AG04450 (cell line): Measurements from ENCODE around the gene KCNJ12. TPM values are rescaled to one million over a fixed set of nuclear protein-coding genes. Genes with fewer than 3 reads are reported as not detected.

Source experiments
- CTCF ChIA-PET: fragments of 300-600, 350-600 bp; formaldehyde crosslinking; extraction: SDS; loops from one replicate; lab custom pipeline; 2022; ENCODE audit warnings: antibody characterized with exemption, inconsistent platforms; lab: Charles Lee
- POLR2A ChIA-PET: fragments of 350-600 bp; formaldehyde crosslinking; extraction: SDS; loops from one replicate; lab custom pipeline; 2021; ENCODE audit warnings: antibody characterized with exemption, inconsistent platforms; lab: Yijun Ruan, JAX
- DNase-seq: peaks from one replicate; pipeline ENCODE4 v3.0.0-alpha.2; 2011; ENCODE audit warnings: low read depth, low spot score
- H3K27ac ChIP-seq: one replicate; pipeline ENCODE4 v1.5.1; 2012; ENCODE audit warnings: low read depth, low read length, control low read depth
- H3K27me3 ChIP-seq: one replicate; pipeline ENCODE4 v1.6.0; 2012; ENCODE audit warnings: low read length; ENCODE audit not compliant: control insufficient read depth, insufficient read depth
- H3K4me3 ChIP-seq: 2 replicates; pipeline ENCODE4 v1.5.1; 2011; ENCODE audit warnings: mild to moderate bottlenecking, low read depth, low read length, control low read depth
- H3K9me3 ChIP-seq: 2 replicates; pipeline ENCODE4 v1.5.1; 2012; ENCODE audit warnings: low read length; ENCODE audit not compliant: control insufficient read depth, insufficient read depth
- CTCF ChIP-seq: IDR thresholded peaks from 2 replicates; pipeline ENCODE4 v1.5.1; 2011; ENCODE audit warnings: low read depth, low read length, control low read depth, inconsistent platforms
- polyA plus RNA-seq: library from polyadenylated mRNA; depleted of rRNA; stranded (reverse); fragments of >200 nt; gene quantifications from 2 replicates; pipeline ENCODE4 v1.2.3, GENCODE V29; 2011; rRNA removed

The KCNJ12 gene
- polyA plus RNA-seq, 1 experiment: 0.02 TPM

GRCh38 chr17:21466550-21466949, 90.4 kb downstream of the KCNJ12 start:
- Histone ChIP-seq H3K9me3 (no peaks in the 10 kb centered on the region; the same call in 1 of the 2 replicates), H3K27me3 (peaks cover 41% of the 10 kb centered on the region), H3K27ac (no peak overlapping the region), H3K4me3 (no peak overlapping the region)
- DNase-seq: no peak
- TF ChIP-seq CTCF: no peak
- ChIA-PET CTCF (interaction anchor here (0.9 to 1.5 kb wide), 2 partner anchors 9 to 45 kb away, joined by 3 to 6 read pairs; no protein-coding TSS in a partner anchor), POLR2A (no interaction called here)

- Histone ChIP-seq H3K4me3 (no peak overlapping the region), H3K27me3 (peaks cover 41% of the 10 kb centered on the region), H3K9me3 (no peaks in the 10 kb centered on the region; the same call in 1 of the 2 replicates), H3K27ac (no peak overlapping the region)
- no peak for DNase-seq
- ChIA-PET CTCF (interaction anchor here (1.5 kb wide), 1 partner anchor 10 kb away, joined by 6 read pairs; no protein-coding TSS in a partner anchor), POLR2A (no interaction called here)
- TF ChIP-seq CTCF: no peak
Measured at GRCh38 chr17:21467196-21467595, 91.0 kb downstream of the KCNJ12 start.

GRCh38 chr17:21467739-21468490, 91.8 kb downstream of the KCNJ12 start:
- DNase-seq: no peak
- Histone ChIP-seq H3K9me3 (no peaks in the 10 kb centered on the region; the same call in 1 of the 2 replicates), H3K27me3 (peaks cover 39% of the 10 kb centered on the region), H3K4me3 (no peak overlapping the region), H3K27ac (no peak overlapping the region)
- ChIA-PET CTCF (no interaction called here), POLR2A (no interaction called here)
- no peak for TF ChIP-seq CTCF

Other genes starting within 250 kb of the KCNJ12 start
- 12.5 and 14.9 TPM in 2 replicates for gene DHRS7B, start 249.4 kb upstream of the KCNJ12 start, polyA plus RNA-seq
- 27.5 and 33.9 TPM in 2 replicates for gene TMEM11, start 162.2 kb upstream of the KCNJ12 start, polyA plus RNA-seq
- 4.0 and 5.2 TPM in 2 replicates for gene NATD1, start 122.9 kb upstream of the KCNJ12 start, polyA plus RNA-seq
- 13.7 and 24.0 TPM in 2 replicates for gene MAP2K3, start 91.6 kb upstream of the KCNJ12 start, polyA plus RNA-seq